GM12874 (cell line): ENCODE measurements around the gene FGF3.

Experiments used
- CTCF ChIP-seq: IDR thresholded peaks from 2 replicates; pipeline ENCODE4 v1.5.1; 2011; ENCODE audit warnings: low read depth, mild to moderate bottlenecking, control low read depth, low read length, moderate library complexity; ENCODE audit not compliant: insufficient read depth

FGF3 gene

GRCh38 chr11:69774354-69775162, 44.7 kb downstream of the FGF3 start:
- TF ChIP-seq CTCF, result no peak

GRCh38 chr11:69773626-69774353, 45.4 kb downstream of the FGF3 start:
- TF ChIP-seq CTCF, result no peak

GRCh38 chr11:69771466-69771865, 47.8 kb downstream of the FGF3 start:
- no peak for TF ChIP-seq CTCF

GRCh38 chr11:69770540-69770939, 48.7 kb downstream of the FGF3 start:
- no peak for TF ChIP-seq CTCF

GRCh38 chr11:69765498-69765995, 53.7 kb downstream of the FGF3 start:
- TF ChIP-seq CTCF, result no peak

- TF ChIP-seq CTCF, result no peak
Measured at GRCh38 chr11:69760319-69760718, 58.9 kb downstream of the FGF3 start.
